IMR-90 (cell line): ENCODE results near the gene MXRA5. TPM values are rescaled to one million over a fixed set of nuclear protein-coding genes. Genes with fewer than 3 reads are reported as not detected.

Experiments used
- ATAC-seq: fragments of 200-7000 bp; cut with Tn5 transposase; 2 replicates; pipeline ENCODE4 v1.9.1; 2020; ENCODE audit warnings: low read depth, mild to moderate bottlenecking, moderate library complexity
- BruUV-seq: library from RNA; stranded (reverse); fragments of 400-500 nt; replicated peaks from 2 replicates; lab custom pipeline; 2021; lab: Mats Ljungman, UMichigan
- CTCF ChIA-PET: fragments of 300-600 bp; formaldehyde crosslinking; extraction: SDS; loops from one replicate; lab custom pipeline; 2021; ENCODE audit warnings: antibody characterized with exemption; lab: Yijun Ruan, JAX
- POLR2A ChIA-PET: fragments of 300-600 bp; sonication (Branson Sonifier 250); formaldehyde crosslinking; loops from one replicate; lab custom pipeline; 2022; ENCODE audit warnings: antibody characterized with exemption; ENCODE audit not compliant: unreplicated experiment; lab: Charles Lee
- DNase-seq: peaks from one replicate; pipeline ENCODE4 v3.0.0; 2013
- H2AFZ ChIP-seq: replicated peaks from 2 replicates; pipeline ENCODE3; 2013; ENCODE audit warnings: low read length, mild to moderate bottlenecking; ENCODE audit not compliant: poor library complexity
- H2AK5ac ChIP-seq: 2 replicates; pipeline ENCODE4 v1.6.1; 2013; ENCODE audit warnings: low read depth, low read length, inconsistent platforms
- H2AK9ac ChIP-seq: replicated peaks from 2 replicates; pipeline ENCODE3; 2013; ENCODE audit warnings: mild to moderate bottlenecking, low read depth, low read length, moderate library complexity; ENCODE audit not compliant: poor library complexity
- H2BK120ac ChIP-seq: 2 replicates; pipeline ENCODE4 v1.6.1; 2013; ENCODE audit warnings: low read depth, low read length, inconsistent platforms
- H2BK15ac ChIP-seq: 3 replicates; pipeline ENCODE4 v1.6.1; 2013; ENCODE audit warnings: low read depth, low read length, inconsistent platforms
- H2BK20ac ChIP-seq: 2 replicates; pipeline ENCODE4 v1.6.1; 2013; ENCODE audit warnings: low read depth, mild to moderate bottlenecking, inconsistent platforms, low read length, moderate library complexity
- H2BK5ac ChIP-seq: 2 replicates; pipeline ENCODE4 v1.6.1; 2013; ENCODE audit warnings: mild to moderate bottlenecking, low read depth, low read length, inconsistent platforms; ENCODE audit not compliant: poor library complexity, severe bottlenecking
- H3K14ac ChIP-seq: replicated peaks from 2 replicates; pipeline ENCODE4 v1.6.1; 2013; ENCODE audit warnings: low read depth, low read length, inconsistent platforms
- H3K18ac ChIP-seq: 2 replicates; pipeline ENCODE4 v1.6.1; 2013; ENCODE audit warnings: low read depth, low read length, control low read depth
- H3K23ac ChIP-seq: 2 replicates; pipeline ENCODE4 v1.6.1; 2013; ENCODE audit warnings: low read depth, low read length, inconsistent platforms
- H3K27ac ChIP-seq: 2 replicates; pipeline ENCODE4 v1.5.1; 2013; ENCODE audit warnings: mild to moderate bottlenecking, control low read depth, low read length; ENCODE audit not compliant: insufficient read depth
- H3K27me3 ChIP-seq: 2 replicates; pipeline ENCODE4 v1.6.1; 2013; ENCODE audit warnings: low read length; ENCODE audit not compliant: control insufficient read depth, insufficient read depth
- H3K36me3 ChIP-seq: 2 replicates; pipeline ENCODE4 v1.6.1; 2013; ENCODE audit warnings: low read length, mixed read lengths; ENCODE audit not compliant: control insufficient read depth, insufficient read depth
- H3K4ac ChIP-seq: 2 replicates; pipeline ENCODE4 v1.6.1; 2013; ENCODE audit warnings: low read depth, low read length, inconsistent platforms
- H3K4me1 ChIP-seq: 2 replicates; pipeline ENCODE4 v1.6.1; 2013; ENCODE audit warnings: low read length, mixed read lengths; ENCODE audit not compliant: control insufficient read depth, insufficient read depth
- H3K4me2 ChIP-seq: 2 replicates; pipeline ENCODE4 v1.6.1; 2013; ENCODE audit warnings: low read depth, mild to moderate bottlenecking, control low read depth, low read length, moderate library complexity
- H3K4me3 ChIP-seq: 2 replicates; pipeline ENCODE4 v1.5.1; 2013; ENCODE audit warnings: low read depth, mild to moderate bottlenecking, control low read depth, low read length, moderate library complexity; ENCODE audit not compliant: insufficient read depth
- H3K56ac ChIP-seq: 2 replicates; pipeline ENCODE4 v1.6.1; 2013; ENCODE audit warnings: low read length, inconsistent platforms; ENCODE audit not compliant: insufficient read depth; ENCODE audit errors: extremely low read depth
- H3K79me1 ChIP-seq, 2 experiments: 2 replicates each; pipeline ENCODE4 v1.6.1; 2013; ENCODE audit warnings: low read length in 2 of 2, inconsistent platforms in 1 of 2, low read depth in 1 of 2
- H3K9ac ChIP-seq: 2 replicates; pipeline ENCODE4 v1.6.1; 2013; ENCODE audit warnings: low read depth, low read length, control low read depth
- H3K9me1 ChIP-seq: 2 replicates; pipeline ENCODE4 v1.6.1; 2013; ENCODE audit warnings: low read length, inconsistent platforms; ENCODE audit not compliant: insufficient read depth
- H3K9me3 ChIP-seq: 2 replicates; pipeline ENCODE4 v1.6.1; 2013; ENCODE audit warnings: low read length; ENCODE audit not compliant: control insufficient read depth, insufficient read depth
- H4K20me1 ChIP-seq: 2 replicates; pipeline ENCODE4 v1.6.1; 2013; ENCODE audit warnings: low read length, inconsistent platforms; ENCODE audit not compliant: insufficient read depth
- H4K5ac ChIP-seq: 2 replicates; pipeline ENCODE4 v1.6.1; 2013; ENCODE audit warnings: mild to moderate bottlenecking, low read depth, low read length, control low read depth
- H4K8ac ChIP-seq, 2 experiments: 2 replicates each; pipeline ENCODE4 v1.6.1; 2013; ENCODE audit warnings: low read depth in 2 of 2, low read length in 2 of 2, control low read depth in 1 of 2, inconsistent platforms in 1 of 2
- H4K91ac ChIP-seq: 2 replicates; pipeline ENCODE4 v1.6.1; 2013; ENCODE audit warnings: low read depth, low read length, inconsistent platforms; ENCODE audit not compliant: insufficient read depth
- BHLHE40 ChIP-seq: fragments of 150-350 bp; IDR thresholded peaks from 2 replicates; pipeline ENCODE4 v1.6.1; 2016; ENCODE audit warnings: mild to moderate bottlenecking, low read depth, low read length
- CEBPB ChIP-seq: IDR thresholded peaks from 2 replicates; pipeline ENCODE4 v1.6.1; 2012; ENCODE audit warnings: low read depth, low read length, improper control_type of control experiment
- MAZ ChIP-seq: IDR thresholded peaks from 2 replicates; pipeline ENCODE4 v1.6.1; 2012; ENCODE audit warnings: low read depth, mild to moderate bottlenecking, low read length, improper control_type of control experiment, moderate library complexity, borderline replicate concordance
- USF2 ChIP-seq: fragments of 150-350 bp; IDR thresholded peaks from 2 replicates; pipeline ENCODE4 v1.6.1; 2017; ENCODE audit warnings: mild to moderate bottlenecking, antibody characterized with exemption, low read length, low read depth
- WGBS, 2 experiments: methylation state at CpG; one replicate each; pipeline versions ENCODE4 v1.1.5 to v1.1.7; 2013; ENCODE audit warnings: missing lambda C conversion rate in 2 of 2; ENCODE audit not compliant: insufficient read length in 1 of 2; ENCODE audit errors: extremely low coverage in 2 of 2; 5-methylcytosine and 5-hydroxymethylcytosine counted together
- dilution Hi-C: fragments of 300-500 bp; cut with HindIII; formaldehyde crosslinking; loops from one replicate; pipeline ENCODE4 v1.14.3; 2018; ENCODE audit warnings: low sequenced_read_pairs; ENCODE audit not compliant: unreplicated experiment
- in situ Hi-C: fragments of 300-500 bp; cut with MboI; formaldehyde crosslinking; loops from 3 replicates; pipeline ENCODE4 v1.14.3; 2019; ENCODE audit warnings: low sequenced_read_pairs, inconsistent platforms, mixed read lengths
- intact Hi-C: fragments of 100-400 bp; cut with micrococcal nuclease; formaldehyde crosslinking; loops from 2 replicates; pipeline ENCODE4 v1.10.0; 2022
- polyA plus RNA-seq, 3 experiments: library from polyadenylated mRNA; depleted of rRNA; stranded (reverse); fragments of >200 nt; gene quantifications; 2 replicates each; pipeline ENCODE4 v1.2.3, GENCODE V29; 2012; ENCODE audit warnings: low replicate concordance in 1 of 3
- total RNA-seq: library from RNA; depleted of rRNA; stranded (reverse); fragments of >200 nt; gene quantifications from 2 replicates; pipeline ENCODE4 v1.2.3, GENCODE V29; 2012

Gene MXRA5
- total and polyA plus RNA-seq, 2 of the 4 experiments (the other 2 are of a cell fraction): 1.1 to 1.2 TPM

- DNase-seq (peak; percentile 10), ATAC-seq (peak; percentile 54; the same call in 1 of the 2 replicates)
- H4K5ac ChIP-seq: no peak overlapping the region
- no peak overlapping the region for H2BK15ac ChIP-seq
- H3K9me3 ChIP-seq: peaks cover 6% of the 10 kb centered on the region
- no peak overlapping the region for H2BK20ac ChIP-seq
- no peak overlapping the region for H3K18ac ChIP-seq
- H3K4me1 ChIP-seq: no peaks in the 10 kb centered on the region
- no peaks in the 10 kb centered on the region for H3K27me3 ChIP-seq
- H4K91ac ChIP-seq: no peak overlapping the region
- no peak overlapping the region for H2BK120ac ChIP-seq
- no peak overlapping the region for H2BK5ac ChIP-seq
- POLR2A ChIA-PET: no interaction called here
- H2AK5ac ChIP-seq: no peak overlapping the region
- 0 out of 2 replicates have a peak overlapping the region, but pooled peaks have one; percentile 12 for H3K4me2 ChIP-seq
- CTCF ChIA-PET: no interaction called here
- no peak for TF ChIP-seq USF2
- no peak for TF ChIP-seq MAZ
- TF ChIP-seq BHLHE40: no peak
- TF ChIP-seq CEBPB: no peak
- dilution Hi-C loops (no loop called here), in situ Hi-C loops (no loop called here), intact Hi-C loops (no loop called here)
- no peak overlapping the region for H3K4ac ChIP-seq
- H3K79me1 ChIP-seq: no peaks in the 10 kb centered on the region
- H3K14ac ChIP-seq: no peak overlapping the region
- no peak overlapping the region for H3K23ac ChIP-seq
- H3K4me3 ChIP-seq: no peak overlapping the region
- no peaks in the 10 kb centered on the region for H3K36me3 ChIP-seq
- H4K8ac ChIP-seq: no peak overlapping the region
- no peaks in the 10 kb centered on the region for H3K9me1 ChIP-seq
- no TSS peak for BruUV-seq
- no peak overlapping the region for H3K56ac ChIP-seq
- H4K20me1 ChIP-seq: no peaks in the 10 kb centered on the region
- no peak overlapping the region for H3K9ac ChIP-seq
- no peak overlapping the region for H2AFZ ChIP-seq
- 0% methylated on average over 2 of the region's 7 CpGs; no CpG with 5 or more reads in 1 of the 2 experiments for WGBS, 2 experiments
- no peak overlapping the region for H3K27ac ChIP-seq
- H2AK9ac ChIP-seq: no peak overlapping the region
Observed at GRCh38 chrX:3326681-3327080, 19.8 kb downstream of the MXRA5 start.
